NCI-H345 (cell line): ENCODE measurements around the gene MIGA2.
"Not testable (repeated sequence)": the region's sequence is repeated elsewhere in the genome, so short reads cannot be mapped to it uniquely, and the experiment has no call there.

Experiments
- DNase-seq: peaks from one replicate; lab custom pipeline; 2025; lab: John Stamatoyannopoulos, UW

The MIGA2 gene, protein sequence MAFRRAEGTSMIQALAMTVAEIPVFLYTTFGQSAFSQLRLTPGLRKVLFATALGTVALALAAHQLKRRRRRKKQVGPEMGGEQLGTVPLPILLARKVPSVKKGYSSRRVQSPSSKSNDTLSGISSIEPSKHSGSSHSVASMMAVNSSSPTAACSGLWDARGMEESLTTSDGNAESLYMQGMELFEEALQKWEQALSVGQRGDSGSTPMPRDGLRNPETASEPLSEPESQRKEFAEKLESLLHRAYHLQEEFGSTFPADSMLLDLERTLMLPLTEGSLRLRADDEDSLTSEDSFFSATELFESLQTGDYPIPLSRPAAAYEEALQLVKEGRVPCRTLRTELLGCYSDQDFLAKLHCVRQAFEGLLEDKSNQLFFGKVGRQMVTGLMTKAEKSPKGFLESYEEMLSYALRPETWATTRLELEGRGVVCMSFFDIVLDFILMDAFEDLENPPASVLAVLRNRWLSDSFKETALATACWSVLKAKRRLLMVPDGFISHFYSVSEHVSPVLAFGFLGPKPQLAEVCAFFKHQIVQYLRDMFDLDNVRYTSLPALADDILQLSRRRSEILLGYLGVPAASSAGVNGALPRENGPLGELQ

DNA sequence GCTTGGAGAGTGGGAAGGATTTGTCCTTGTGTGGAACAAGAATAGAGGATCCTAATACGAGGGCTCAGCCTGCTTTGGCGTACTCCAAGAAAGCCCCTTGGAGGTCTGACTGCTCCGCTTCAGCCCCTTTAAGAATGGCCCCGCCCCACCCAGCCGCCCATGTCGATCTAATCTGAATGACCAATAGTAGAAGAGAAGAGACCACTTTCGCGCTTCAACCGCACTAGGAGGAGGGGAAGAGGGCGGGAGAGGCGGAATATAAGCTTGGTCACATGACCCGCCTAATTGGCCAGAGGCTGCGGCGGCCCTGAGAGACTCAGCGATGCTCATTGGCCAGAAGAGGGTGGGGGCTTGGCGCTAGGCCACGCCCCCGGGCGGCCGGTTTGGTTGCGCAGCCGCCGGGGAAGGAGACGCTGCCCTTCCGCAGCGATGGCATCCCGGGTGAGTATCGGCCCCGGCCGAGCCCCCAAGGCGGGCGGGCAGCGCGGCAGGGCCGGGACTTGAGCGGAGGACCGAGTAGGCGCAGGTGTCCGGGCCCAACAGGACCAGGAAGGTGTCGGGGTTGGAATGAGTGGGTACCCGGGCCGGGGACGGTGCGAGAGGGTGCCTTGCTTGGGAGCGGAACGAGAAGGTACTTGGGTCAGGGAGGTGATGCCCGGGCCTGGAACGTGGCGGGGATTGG is at the start of gene MIGA2:
Gene MIGA2, plus strand, starts transcription at position 386 of the 682 bp plus-strand sequence. CDS start 3,969 bp downstream, outside the sequence.
- DNase-seq = peak; percentile 100

DNA sequence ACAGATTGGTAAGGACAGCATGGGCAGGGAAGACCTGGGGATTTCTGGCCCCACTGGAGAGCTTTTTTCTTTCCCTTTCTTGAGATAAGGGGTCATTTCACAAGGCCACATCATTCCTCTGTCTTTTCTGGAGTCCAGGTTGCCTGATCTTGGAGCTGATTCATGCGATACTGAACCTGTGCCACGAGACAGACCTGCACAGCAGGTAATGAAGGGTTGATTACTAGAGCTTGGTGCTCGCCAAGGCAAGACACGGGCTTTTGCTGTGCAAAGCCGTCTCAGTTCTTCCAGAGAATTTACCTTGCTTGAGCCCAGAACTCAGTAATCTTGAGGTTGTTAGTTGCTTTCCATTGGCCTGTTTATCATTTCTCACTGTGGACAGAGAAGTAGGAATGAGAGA is 49.8 kb upstream of the MIGA2 start:
- DNase-seq = no peak

DNA sequence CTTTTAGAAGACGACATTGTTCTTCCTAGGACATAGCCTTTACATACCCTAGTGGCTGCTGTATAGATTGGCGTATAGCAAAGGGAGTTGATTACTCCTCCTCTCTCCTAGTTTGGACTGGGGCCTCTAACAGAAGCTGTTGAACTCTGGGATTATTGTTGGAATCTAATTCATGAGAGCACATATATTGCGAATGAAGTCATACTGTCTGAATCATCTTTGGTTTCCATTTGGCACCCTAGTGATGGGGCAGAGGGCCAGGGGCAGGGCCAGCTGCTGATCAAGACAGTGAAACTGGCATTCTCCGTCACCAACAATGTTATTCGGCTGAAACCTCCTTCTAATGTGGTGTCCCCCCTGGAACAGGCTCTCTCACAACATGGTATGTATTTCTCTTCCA is 48.6 kb upstream of the MIGA2 start:
- no peak for DNase-seq

DNA sequence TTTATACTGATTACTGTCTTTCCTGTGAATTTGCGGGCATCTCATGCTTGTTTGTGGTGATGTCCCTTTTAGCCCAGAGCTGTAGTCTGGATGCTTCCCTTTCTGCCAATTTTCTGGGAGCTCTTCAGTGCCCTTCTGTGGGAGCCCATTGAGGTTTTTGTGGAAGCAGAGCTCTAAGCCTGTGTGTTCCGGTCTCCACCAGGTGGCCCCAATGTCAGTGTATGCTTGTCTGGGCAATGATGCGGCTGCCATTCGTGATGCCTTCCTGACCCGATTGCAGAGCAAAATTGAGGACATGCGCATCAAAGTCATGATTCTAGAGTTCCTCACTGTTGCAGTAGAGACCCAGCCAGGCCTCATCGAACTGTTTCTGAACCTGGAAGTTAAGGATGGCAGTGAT is 43.4 kb upstream of the MIGA2 start:
- no peak for DNase-seq

DNA sequence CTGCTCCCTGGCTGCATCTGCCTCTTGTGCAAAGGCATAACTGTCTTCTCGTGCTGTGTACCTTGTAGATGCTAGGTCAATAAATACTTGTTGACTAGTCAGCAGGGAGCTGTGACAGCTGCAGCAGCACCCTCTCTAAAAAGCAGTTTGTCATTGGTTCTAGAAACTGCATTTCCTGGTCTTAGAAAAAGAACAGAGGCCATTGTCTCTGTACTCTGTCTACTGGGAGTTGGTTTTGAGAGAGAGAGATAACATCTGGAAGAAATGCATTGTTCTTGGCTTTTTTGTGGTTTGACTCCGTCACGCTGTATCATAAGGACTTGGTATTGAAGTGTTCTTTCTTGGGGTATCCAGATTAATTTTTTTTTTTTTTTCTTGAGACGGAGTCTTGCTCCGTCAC is 40.6 kb upstream of the MIGA2 start:
- peak; percentile 81 for DNase-seq

DNA sequence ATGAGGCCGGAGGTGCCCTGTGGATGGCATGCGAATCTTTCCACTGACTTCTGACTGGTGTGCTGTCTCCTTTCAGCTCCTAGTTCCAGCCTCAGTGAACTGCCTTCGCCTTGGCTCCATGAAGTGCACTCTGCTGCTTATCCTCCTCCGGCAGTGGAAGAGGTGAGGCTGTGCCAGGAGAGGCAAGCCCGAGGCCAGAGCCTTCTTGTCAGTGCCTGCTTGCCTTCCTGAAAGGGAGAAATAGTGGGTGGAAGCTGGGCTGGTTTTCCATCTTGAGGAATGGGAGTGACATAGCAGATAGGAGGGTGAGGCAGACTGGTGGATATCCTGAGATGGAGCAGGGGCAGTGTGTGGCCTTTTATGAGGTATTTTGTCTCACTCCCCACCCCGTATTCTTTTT is 38.0 kb upstream of the MIGA2 start:
- DNase-seq = no peak

DNA sequence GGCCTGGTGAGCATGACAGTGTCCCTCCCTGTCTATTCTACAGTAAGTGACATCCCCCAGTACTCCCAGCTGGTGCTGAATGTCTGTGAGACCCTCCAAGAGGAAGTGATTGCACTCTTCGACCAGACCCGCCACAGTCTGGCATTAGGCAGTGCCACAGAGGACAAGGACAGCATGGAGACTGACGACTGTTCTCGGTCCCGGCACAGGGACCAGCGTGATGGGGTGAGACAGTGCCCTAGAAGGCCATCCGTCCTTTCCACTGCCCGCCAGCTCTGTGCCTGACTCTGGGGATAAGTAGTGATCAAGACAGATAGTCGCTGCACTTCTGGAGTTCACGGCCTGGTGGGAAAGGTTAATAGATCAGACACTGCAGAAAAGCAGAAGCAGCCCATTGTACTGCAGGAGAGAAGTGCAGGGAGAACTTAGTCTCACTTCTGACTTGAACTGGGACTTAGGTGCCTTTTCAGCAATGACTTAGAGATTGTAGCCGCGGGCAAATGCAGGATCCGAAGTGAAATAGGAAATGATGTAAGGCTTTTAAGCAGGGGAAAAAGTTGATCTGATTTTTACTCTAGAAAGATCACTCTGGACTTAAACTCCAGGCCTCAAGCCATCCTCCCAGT is 36.7 kb upstream of the MIGA2 start:
- no peak for DNase-seq

DNA sequence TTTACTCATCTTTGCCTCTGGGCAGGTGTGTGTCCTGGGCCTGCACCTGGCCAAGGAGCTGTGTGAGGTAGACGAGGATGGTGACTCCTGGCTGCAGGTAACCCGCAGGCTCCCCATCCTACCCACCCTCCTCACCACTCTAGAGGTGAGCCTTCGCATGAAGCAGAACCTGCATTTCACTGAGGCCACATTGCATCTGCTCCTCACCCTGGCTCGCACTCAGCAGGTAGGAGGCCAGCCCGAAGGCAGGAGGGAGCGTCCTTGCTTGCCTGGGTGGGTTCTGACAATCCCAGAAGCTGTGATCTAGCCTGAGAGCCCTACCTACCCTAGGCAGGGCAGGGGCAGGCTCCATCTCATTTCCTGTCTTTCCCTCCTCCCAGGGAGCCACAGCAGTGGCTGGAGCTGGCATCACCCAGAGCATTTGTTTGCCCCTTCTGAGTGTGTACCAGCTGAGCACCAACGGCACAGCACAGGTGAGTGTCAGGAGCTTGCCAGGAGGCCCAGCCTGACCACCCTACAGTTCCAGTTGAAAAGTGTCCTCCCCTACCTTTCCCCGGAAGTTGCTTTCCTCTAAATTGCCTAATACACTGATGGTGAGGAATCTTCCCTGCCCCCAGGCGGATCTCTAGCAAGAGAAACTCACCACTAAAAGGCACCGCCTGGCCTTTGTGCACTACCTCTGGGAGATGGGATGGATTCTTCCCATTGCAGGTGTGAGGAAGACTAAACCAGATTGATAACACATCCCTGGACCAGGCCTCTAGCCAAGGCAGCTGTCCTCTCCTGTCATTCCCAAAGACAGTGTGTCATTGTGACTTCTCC is 34.7 kb upstream of the MIGA2 start:
- no peak for DNase-seq

DNA sequence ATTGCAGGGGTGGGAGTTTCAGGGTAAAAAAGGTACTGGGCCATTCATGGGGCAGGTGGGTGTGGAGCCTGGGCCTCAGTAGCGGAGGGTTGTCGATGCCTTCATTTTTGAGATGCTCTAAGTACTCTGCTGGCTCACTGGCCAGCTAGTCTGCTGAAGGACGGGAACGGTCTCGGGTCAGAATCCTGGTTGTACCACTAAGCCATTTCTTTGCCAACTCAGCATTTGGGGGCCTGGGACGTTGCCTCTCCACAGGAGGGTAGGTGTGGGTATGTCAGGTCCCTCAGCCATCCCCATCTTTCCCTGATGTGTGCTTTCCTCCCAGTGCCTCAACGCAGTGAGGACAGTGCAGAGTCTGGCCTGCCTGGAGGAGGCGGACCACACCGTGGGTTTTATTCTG is 33.4 kb upstream of the MIGA2 start:
- no peak for DNase-seq

DNA sequence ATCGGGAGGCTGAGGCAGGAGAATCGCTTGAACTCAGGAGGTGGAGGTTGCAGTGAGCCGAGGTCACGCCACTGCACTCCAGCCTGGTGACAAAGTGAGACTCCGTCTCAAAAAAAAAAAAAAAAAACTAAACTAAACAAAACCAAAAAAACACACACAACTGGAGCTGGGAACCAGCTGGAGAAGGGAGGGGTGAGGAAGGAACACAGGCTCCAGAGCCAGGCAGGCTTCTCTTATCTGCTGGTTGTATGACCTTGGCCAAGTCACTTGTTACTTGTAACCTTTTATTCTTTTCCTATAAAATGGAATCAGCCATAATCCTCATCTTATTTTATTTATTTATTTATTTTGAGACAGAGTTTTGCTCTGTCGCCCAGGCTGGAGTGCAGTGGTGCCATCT is 32.3 kb upstream of the MIGA2 start:
- not testable (repeated sequence) for DNase-seq

DNA sequence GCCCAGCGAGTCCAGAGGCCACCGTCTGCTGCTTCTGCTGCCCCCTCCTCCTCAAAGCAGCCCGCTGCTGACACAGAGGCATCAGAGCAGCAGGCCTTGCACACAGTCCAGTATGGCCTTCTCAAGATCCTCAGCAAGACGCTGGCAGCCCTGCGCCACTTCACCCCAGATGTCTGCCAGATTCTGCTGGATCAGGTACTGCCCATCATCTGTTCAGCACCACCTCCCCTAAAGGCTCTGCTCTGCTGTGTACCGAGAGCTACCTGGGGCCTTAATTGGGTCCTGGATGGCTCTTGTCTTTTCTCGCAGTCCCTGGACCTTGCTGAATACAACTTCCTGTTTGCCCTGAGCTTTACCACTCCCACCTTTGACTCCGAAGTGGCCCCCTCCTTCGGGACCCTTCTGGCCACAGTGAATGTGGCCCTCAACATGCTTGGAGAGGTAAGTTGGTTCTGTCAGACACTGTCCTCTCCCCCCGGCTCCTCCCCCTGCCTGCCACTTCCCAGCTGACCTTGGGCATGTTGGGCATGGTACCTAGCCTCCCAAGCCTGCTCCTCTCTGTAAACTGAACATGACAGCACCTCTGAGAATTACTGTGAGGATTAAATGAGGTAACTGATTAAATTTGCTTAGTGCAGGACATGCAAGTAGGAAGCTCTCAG is 31.0 kb upstream of the MIGA2 start:
- no peak for DNase-seq

DNA sequence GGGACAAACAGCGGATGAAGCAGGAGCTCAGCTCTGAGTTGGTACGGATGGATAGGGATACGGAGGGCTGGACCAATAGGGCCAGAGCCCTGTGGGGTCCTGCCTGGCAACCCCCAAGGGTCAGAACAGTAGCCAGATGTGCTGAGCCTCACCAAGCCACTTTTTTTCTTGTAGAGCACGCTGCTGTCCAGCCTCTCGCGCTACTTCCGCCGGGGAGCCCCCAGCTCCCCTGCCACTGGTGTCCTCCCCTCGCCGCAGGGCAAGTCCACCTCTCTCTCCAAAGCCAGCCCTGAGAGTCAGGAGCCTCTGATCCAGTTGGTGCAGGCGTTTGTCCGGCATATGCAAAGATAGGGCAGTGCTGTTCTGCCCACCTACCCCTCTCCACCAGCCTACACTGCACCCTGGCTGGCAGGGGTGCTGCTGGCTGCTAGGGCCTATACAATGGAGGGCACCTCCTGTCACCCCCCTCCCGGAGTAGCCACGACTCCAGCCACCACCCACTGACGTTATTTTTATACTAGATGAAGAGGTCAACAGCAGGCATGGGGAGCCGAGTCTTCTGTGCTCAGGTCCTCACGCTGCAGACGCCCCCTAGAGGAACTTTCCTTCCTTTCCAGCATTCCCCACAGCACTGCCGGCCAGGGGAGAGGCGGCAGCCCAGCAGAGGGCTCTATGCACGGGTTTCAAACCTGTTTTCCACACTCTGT is 29.9 kb upstream of the MIGA2 start:
- DNase-seq = peak; percentile 76

DNA sequence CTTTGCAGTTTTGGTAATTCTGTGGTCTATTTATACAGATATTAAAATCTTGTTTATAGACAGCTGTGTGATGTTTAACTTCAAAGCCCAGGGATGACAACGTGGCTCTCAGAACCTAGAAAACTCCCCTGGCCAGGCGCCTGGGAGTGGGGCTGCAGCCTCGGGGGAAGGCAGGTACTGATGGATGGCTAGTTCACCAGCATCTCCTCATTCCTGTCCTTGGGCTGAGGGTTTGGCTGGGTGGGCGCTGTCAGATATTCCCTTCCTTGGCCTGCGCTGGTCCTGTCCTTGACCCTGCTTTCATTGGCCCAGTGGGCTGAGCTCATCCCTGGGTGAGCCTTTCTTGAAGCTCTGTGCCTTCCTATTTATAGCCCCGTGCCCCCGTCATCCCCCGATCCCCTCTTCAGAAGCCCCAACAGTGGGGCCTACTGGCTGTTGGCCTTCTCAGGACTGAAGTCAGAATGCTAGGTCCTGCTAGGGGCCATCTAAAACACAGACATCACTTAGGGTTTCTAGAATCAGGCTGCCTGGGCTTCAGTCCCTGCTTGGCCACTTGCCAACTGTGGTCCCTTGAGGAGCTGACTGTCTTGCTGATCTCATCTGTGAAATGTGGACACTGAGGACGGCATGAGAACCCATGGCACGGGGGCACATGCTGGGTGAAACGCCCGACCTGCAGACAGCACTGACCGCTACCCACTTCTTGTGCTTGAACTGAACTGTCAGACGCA is 29.2 kb upstream of the MIGA2 start:
- DNase-seq = no peak

DNA sequence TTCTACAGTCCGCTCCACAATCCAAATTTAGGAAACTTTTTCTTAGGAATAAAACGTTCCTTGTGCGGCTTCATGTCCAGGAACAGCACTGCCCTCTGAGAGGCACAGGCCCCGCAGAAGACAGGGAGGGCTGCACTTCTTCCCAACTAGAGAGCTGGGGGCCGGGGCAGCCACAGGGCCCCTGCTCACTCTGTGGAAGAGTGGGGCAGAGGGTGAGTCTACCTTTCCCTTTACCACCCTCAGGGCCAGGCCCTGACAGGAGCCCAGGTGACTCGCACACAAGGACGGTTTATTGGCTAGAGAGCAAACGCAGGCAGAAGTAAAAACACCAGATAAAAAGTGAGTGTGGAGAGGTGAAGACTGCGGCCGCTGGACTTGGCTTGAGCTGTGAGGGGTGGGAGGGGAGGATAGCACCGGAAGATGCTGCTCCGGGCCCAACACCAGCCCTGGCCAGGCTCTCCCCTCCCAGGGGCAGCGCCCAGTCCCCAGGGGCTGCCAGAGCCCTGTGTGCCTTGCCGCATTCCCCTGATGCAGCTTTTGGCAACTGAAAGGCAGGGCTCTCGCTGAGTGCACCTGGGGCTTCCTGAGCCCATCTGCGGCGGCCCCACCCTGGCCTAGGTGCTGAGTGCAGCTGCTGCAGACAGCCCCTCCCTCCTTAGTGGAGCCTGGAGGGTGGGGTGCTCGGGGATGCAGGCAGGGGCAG is 28.5 kb upstream of the MIGA2 start:
- peak; percentile 65 for DNase-seq

DNA sequence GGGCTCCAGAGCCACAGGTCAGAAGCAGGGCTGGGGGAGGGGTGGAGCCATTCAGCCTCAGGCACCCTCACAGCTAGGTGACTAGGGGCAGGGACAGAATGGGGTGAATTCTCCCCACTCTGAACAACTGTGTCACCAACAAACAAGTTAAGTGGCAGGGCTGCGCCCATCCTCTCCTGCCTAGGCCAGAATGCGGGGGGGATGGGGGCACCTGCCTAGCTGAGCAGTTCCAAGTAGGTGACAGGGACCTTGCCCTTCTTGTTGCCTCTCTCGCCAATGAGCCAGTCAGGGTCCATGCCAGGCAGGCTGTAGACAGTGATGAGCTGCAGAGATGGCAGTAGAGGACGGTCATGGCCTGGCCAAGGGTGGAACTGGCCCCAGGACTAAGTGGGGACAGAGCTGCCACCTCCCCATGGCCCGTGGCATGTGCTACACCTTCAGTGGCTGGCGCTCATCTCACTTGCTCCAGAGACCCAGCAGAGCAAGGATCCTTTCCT is 27.9 kb upstream of the MIGA2 start:
- no peak for DNase-seq

DNA sequence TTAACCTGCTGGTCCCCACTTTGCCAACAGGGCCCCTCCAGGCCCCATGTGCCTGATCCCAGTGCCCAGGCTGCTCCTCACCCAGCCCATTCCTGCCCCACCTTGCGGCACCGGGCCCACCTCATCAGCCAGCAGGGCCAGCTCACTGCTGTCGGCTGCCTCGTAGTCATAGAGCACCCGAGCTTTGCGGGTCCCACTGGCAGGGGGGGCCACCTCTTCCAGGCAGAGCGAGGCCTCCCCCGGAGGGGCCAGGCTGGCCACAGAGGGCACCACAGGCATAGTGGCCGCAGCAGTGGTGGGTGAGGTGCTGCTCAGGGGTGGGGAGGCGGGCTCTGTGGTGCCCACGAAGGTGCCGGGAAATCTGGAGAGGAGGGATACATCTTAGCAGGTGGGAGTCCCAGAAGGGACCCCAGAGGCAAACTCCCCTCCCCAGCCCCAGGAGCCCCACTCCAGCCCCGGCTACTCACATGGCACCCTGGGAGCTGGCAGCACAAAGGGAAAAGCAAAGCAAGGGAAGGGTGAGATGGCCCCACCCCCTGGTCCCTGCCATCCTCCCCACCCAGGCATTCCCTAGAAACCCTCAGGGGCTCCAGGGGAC is 27.3 kb upstream of the MIGA2 start:
- no peak for DNase-seq

DNA sequence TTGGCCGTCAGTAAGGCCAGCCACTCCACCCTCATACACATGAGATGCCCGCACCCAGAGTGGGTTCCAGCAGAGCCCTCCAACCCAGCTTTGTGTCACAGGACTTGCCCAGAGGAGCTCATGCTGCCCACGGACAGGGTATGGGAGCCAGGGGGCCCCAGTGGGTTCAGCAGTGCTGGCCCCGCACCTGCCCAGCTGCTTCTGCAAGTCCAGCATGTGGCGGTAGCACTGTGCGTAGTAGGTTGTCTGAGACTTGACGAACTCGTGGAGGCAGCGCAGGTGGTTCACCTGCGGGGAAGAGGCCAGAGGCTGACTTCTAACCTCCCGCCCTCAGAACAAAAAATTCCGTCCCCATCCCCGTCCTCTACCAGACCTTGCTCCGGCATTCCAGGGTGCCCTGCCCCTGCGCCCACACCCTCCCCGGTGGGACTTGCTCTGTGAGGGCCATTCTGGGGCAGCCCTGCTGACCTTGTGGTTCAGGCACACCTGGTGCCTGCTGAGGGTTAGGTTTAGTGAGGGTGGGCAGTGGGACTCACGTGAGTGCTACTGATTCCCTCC is 26.8 kb upstream of the MIGA2 start:
- no peak for DNase-seq

DNA sequence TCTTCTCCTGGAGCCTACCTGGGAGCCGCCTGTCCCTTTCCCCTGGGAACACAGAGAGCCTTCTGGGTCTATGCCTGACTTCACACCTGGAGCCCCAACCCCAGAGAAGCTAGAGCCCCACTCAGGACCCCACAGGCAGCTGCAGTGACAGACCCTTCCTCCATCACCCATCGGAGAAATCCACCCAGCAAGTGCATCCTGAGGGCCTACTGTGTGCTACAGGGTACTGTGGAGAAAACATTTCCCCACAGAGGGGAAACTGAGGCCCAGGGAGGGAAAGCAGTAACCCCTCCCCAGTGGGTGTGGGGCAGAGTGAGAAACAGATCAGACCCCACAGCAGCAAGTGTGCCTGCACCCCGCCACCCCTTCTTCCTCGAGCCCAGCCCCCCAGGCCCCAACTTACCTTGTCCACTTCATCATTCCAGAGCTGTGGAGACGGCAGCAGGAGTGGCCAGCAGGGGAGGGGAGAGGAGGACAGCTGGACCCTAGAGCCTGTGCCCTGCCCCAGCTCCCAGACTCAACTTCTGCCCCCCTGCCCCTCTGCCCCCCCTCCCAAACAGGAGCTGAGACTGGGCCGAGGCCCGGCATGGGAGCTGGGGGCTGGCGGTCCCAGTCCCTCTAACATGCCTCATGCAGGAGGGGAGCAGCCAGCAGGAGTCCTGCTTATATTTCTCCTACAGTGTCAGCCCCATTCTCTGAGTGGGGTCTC is 26.0 kb upstream of the MIGA2 start:
- no peak for DNase-seq
